H1 (cell line): ENCODE results near the gene APBA3.

ENCODE experiments used
- EP300 ChIP-seq, 2 experiments: IDR thresholded peaks; 1 replicate in 1 of 2; 2 replicates in 1 of 2; pipeline ENCODE4 v1.6.1; 2011 to 2012; ENCODE audit warnings: low read depth in 2 of 2, low read length in 2 of 2, mild to moderate bottlenecking in 2 of 2, borderline replicate concordance in 1 of 2, inconsistent platforms in 1 of 2, moderate library complexity in 1 of 2
- KDM1A ChIP-seq: fragments of 200-600, 300-600 bp; sonication (generic); IDR thresholded peaks from 2 replicates; pipeline ENCODE4 v1.7.1; 2016; ENCODE audit warnings: mild to moderate bottlenecking, low read length, borderline replicate concordance
- POLR2A ChIP-seq, 2 experiments: IDR thresholded peaks; 1 replicate in 1 of 2; 2 replicates in 1 of 2; pipeline ENCODE4 v1.6.1; 2011; ENCODE audit warnings: low read depth in 2 of 2, low read length in 2 of 2, mild to moderate bottlenecking in 2 of 2; ENCODE audit errors: control extremely low read depth in 1 of 2
- POLR2AphosphoS5 ChIP-seq: IDR thresholded peaks from 2 replicates; pipeline ENCODE4 v1.6.1; 2011; ENCODE audit warnings: low read depth, low read length
- RAD21 ChIP-seq, 2 experiments: IDR thresholded peaks in 1 of 2; conservative IDR thresholded peaks in 1 of 2; 2 replicates each; pipeline ENCODE4 v1.6.1; 2011; ENCODE audit warnings: low read depth in 2 of 2, low read length in 2 of 2, improper control_type of control experiment in 1 of 2, inconsistent platforms in 1 of 2, mild to moderate bottlenecking in 1 of 2, moderate library complexity in 1 of 2
- RFX5 ChIP-seq: IDR thresholded peaks from 2 replicates; pipeline ENCODE4 v1.6.1; 2011; ENCODE audit warnings: low read depth, low read length, improper control_type of control experiment, borderline replicate concordance
- TF ChIP-seq, protein P1 (sequence below), 3 experiments: IDR thresholded peaks; 1 replicate in 2 of 3; 2 replicates in 1 of 3; pipeline versions ENCODE4 v1.5.1 to v1.6.1; 2011; ENCODE audit warnings: low read length in 3 of 3, mild to moderate bottlenecking in 3 of 3, inconsistent platforms in 2 of 3, low read depth in 1 of 3, moderate library complexity in 1 of 3; ENCODE audit not compliant: insufficient read depth in 1 of 3; ENCODE audit errors: control extremely low read depth in 1 of 3

- TF ChIP-seq POLR2AphosphoS5 = no peak
- TF ChIP-seq EP300 (IDR thresholded peaks at IDR 0.05; ENCODE audit: borderline replicate concordance in 1 of 2, low read depth in 2 of 2, low read length in 2 of 2) = no peak
- no peak for TF ChIP-seq RAD21 (IDR thresholded peaks at IDR 0.05 in 1 of 2, conservative IDR thresholded peaks at IDR 0.05 in 1 of 2; ENCODE audit: low read depth in 2 of 2, low read length in 2 of 2)
- TF ChIP-seq, protein P1, sequence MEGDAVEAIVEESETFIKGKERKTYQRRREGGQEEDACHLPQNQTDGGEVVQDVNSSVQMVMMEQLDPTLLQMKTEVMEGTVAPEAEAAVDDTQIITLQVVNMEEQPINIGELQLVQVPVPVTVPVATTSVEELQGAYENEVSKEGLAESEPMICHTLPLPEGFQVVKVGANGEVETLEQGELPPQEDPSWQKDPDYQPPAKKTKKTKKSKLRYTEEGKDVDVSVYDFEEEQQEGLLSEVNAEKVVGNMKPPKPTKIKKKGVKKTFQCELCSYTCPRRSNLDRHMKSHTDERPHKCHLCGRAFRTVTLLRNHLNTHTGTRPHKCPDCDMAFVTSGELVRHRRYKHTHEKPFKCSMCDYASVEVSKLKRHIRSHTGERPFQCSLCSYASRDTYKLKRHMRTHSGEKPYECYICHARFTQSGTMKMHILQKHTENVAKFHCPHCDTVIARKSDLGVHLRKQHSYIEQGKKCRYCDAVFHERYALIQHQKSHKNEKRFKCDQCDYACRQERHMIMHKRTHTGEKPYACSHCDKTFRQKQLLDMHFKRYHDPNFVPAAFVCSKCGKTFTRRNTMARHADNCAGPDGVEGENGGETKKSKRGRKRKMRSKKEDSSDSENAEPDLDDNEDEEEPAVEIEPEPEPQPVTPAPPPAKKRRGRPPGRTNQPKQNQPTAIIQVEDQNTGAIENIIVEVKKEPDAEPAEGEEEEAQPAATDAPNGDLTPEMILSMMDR (IDR thresholded peaks at IDR 0.05; ENCODE audit: control extremely low read depth in 1 of 3, insufficient read depth in 1 of 3, low read depth in 1 of 3, low read length in 3 of 3) = no peak
- TF ChIP-seq KDM1A = no peak
- TF ChIP-seq RFX5 = no peak
- TF ChIP-seq POLR2A (IDR thresholded peaks at IDR 0.05; ENCODE audit: control extremely low read depth in 1 of 2, low read depth in 2 of 2, low read length in 2 of 2) = no peak
These were observed 12.5 kb upstream of the APBA3 start for GRCh38 chr19:3773814-3774515.
